Measurements from ENCODE around the gene NAPSA.
"Not testable (repeated sequence)": the region's sequence is repeated elsewhere in the genome, so short reads cannot be mapped to it uniquely, and the experiment has no call there.

NAPSA gene

DNA sequence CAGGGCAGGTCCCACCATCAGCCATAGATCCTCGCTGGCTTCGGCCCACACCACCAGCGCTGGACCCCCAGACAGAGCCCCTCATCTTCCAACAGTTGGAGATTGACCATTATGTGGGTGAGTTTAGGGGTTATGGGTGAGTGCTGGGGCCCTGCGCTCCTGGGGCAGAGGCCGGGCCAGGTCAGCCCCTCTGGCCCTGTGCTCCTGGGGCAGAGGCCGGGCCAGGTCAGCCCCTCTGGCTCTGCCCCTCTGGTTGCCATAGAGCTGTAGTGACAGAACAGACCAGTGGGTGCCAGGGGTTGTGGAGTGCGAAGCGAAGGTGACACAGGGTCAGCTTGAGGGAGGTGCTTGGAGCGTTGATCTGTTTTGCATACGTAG lies 33.9 kb upstream of the NAPSA start:
- Histone ChIP-seq H3K27ac (ENCODE audit: low read depth, low read length, severe bottlenecking) (no peak overlapping the region), H3K4me3 (ENCODE audit: extremely low read depth, insufficient read depth, low read length, poor library complexity, severe bottlenecking) (no peak overlapping the region), H3K9me3 (ENCODE audit: control insufficient read depth, low read length) (no peaks in the 10 kb centered on the region), H3K4me1 (ENCODE audit: control insufficient read depth, insufficient read depth, low read length, poor library complexity, severe bottlenecking) (no peaks in the 10 kb centered on the region), H3K36me3 (ENCODE audit: control insufficient read depth, insufficient read depth, low read length) (peaks cover 50% of the 10 kb centered on the region)
- WGBS, 2 experiments (ENCODE audit: insufficient coverage in 2 of 2): 95% methylated on average over 3 to 5 of the region's 10 CpGs

GRCh38 chr19:50398675-50399367 lies 33.4 kb upstream of the NAPSA start:
- WGBS, 2 experiments (ENCODE audit: insufficient coverage in 2 of 2): 97% methylated on average over 11 to 12 of the region's 13 CpGs
- peaks cover 52% of the 10 kb centered on the region for H3K36me3 ChIP-seq (ENCODE audit: control insufficient read depth, insufficient read depth, low read length)
- no peaks in the 10 kb centered on the region for H3K4me1 ChIP-seq (ENCODE audit: control insufficient read depth, insufficient read depth, low read length, poor library complexity, severe bottlenecking)
- no peak overlapping the region for H3K4me3 ChIP-seq (ENCODE audit: extremely low read depth, insufficient read depth, low read length, poor library complexity, severe bottlenecking)
- no peaks in the 10 kb centered on the region for H3K9me3 ChIP-seq (ENCODE audit: control insufficient read depth, low read length)
- H3K27ac ChIP-seq (ENCODE audit: low read depth, low read length, severe bottlenecking): no peak overlapping the region

GRCh38 chr19:50394017-50394416 lies 28.6 kb upstream of the NAPSA start:
- H3K4me3 ChIP-seq (ENCODE audit: extremely low read depth, insufficient read depth, low read length, poor library complexity, severe bottlenecking): no peak overlapping the region
- peaks cover 54% of the 10 kb centered on the region for H3K36me3 ChIP-seq (ENCODE audit: control insufficient read depth, insufficient read depth, low read length)
- no peaks in the 10 kb centered on the region for H3K4me1 ChIP-seq (ENCODE audit: control insufficient read depth, insufficient read depth, low read length, poor library complexity, severe bottlenecking)
- H3K27ac ChIP-seq (ENCODE audit: low read depth, low read length, severe bottlenecking): no peak overlapping the region
- WGBS, 2 experiments (ENCODE audit: insufficient coverage in 2 of 2): 93 to 95% methylated on average over 3 to 5 of the region's 9 CpGs
- H3K9me3 ChIP-seq (ENCODE audit: control insufficient read depth, low read length): peaks cover 4% of the 10 kb centered on the region

- Histone ChIP-seq H3K4me1 (ENCODE audit: control insufficient read depth, insufficient read depth, low read length, poor library complexity, severe bottlenecking) (no peaks in the 10 kb centered on the region), H3K36me3 (ENCODE audit: control insufficient read depth, insufficient read depth, low read length) (peaks cover 55% of the 10 kb centered on the region), H3K9me3 (ENCODE audit: control insufficient read depth, low read length) (peaks cover 6% of the 10 kb centered on the region), H3K4me3 (ENCODE audit: extremely low read depth, insufficient read depth, low read length, poor library complexity, severe bottlenecking) (no peak overlapping the region), H3K27ac (ENCODE audit: low read depth, low read length, severe bottlenecking) (no peak overlapping the region)
- WGBS, 2 experiments (ENCODE audit: insufficient coverage in 2 of 2): 96 to 100% methylated on average over 2 to 3 of the region's 4 CpGs
Observed at GRCh38 chr19:50393589-50393988, 28.1 kb upstream of the NAPSA start.

DNA sequence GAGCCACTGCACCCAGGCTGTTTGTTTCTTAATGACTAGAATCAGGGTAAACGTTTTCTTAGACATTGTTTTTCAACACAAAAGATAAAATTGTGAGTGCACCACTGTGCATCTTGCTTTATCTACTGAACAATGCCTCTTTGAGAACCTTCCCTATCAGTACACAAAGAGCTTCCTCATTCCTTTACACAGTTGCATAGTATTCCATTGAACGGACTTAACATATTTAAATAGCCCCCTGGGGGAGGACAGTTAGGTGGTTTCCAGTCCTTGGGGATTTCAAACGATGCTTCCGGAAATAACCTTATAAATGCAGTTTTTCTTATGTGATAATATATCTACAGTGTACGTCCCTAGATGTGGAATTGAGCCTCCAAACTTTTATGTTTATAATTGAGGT lies 27.3 kb upstream of the NAPSA start:
- 100% methylated on average over 1 of the region's 5 CpGs for WGBS, 2 experiments (ENCODE audit: insufficient coverage in 2 of 2)
- Histone ChIP-seq H3K9me3 (ENCODE audit: control insufficient read depth, low read length) (peaks cover 6% of the 10 kb centered on the region), H3K4me1 (ENCODE audit: control insufficient read depth, insufficient read depth, low read length, poor library complexity, severe bottlenecking) (no peaks in the 10 kb centered on the region), H3K27ac (ENCODE audit: low read depth, low read length, severe bottlenecking) (no peak overlapping the region), H3K36me3 (ENCODE audit: control insufficient read depth, insufficient read depth, low read length) (peaks cover 62% of the 10 kb centered on the region), H3K4me3 (ENCODE audit: extremely low read depth, insufficient read depth, low read length, poor library complexity, severe bottlenecking) (no peak overlapping the region)

GRCh38 chr19:50390952-50391351 lies 25.5 kb upstream of the NAPSA start:
- H3K27ac ChIP-seq (ENCODE audit: low read depth, low read length, severe bottlenecking); H3K4me1 ChIP-seq (ENCODE audit: control insufficient read depth, insufficient read depth, low read length, poor library complexity, severe bottlenecking); H3K9me3 ChIP-seq (ENCODE audit: control insufficient read depth, low read length); H3K4me3 ChIP-seq (ENCODE audit: extremely low read depth, insufficient read depth, low read length, poor library complexity, severe bottlenecking): not testable (repeated sequence)
- peaks cover 73% of the 10 kb centered on the region for H3K36me3 ChIP-seq (ENCODE audit: control insufficient read depth, insufficient read depth, low read length)
- WGBS, 2 experiments (ENCODE audit: insufficient coverage in 2 of 2): 97 to 100% methylated on average over 12 to 16 of the region's 23 CpGs

- H3K4me1 ChIP-seq (ENCODE audit: control insufficient read depth, insufficient read depth, low read length, poor library complexity, severe bottlenecking); H3K9me3 ChIP-seq (ENCODE audit: control insufficient read depth, low read length); H3K27ac ChIP-seq (ENCODE audit: low read depth, low read length, severe bottlenecking); H3K4me3 ChIP-seq (ENCODE audit: extremely low read depth, insufficient read depth, low read length, poor library complexity, severe bottlenecking): not testable (repeated sequence)
- peaks cover 66% of the 10 kb centered on the region for H3K36me3 ChIP-seq (ENCODE audit: control insufficient read depth, insufficient read depth, low read length)
- 94 to 95% methylated on average over 3 of the region's 3 CpGs for WGBS, 2 experiments (ENCODE audit: insufficient coverage in 2 of 2)
Observed at GRCh38 chr19:50390295-50390694, 24.9 kb upstream of the NAPSA start.

GRCh38 chr19:50387868-50388245 lies 22.4 kb upstream of the NAPSA start:
- H3K4me3 ChIP-seq (ENCODE audit: extremely low read depth, insufficient read depth, low read length, poor library complexity, severe bottlenecking): no peak overlapping the region
- peaks cover 47% of the 10 kb centered on the region for H3K36me3 ChIP-seq (ENCODE audit: control insufficient read depth, insufficient read depth, low read length)
- peaks cover 6% of the 10 kb centered on the region for H3K9me3 ChIP-seq (ENCODE audit: control insufficient read depth, low read length)
- 90 to 97% methylated on average over 8 of the region's 8 CpGs for WGBS, 2 experiments (ENCODE audit: insufficient coverage in 2 of 2)
- H3K27ac ChIP-seq (ENCODE audit: low read depth, low read length, severe bottlenecking): no peak overlapping the region
- no peaks in the 10 kb centered on the region for H3K4me1 ChIP-seq (ENCODE audit: control insufficient read depth, insufficient read depth, low read length, poor library complexity, severe bottlenecking)

DNA sequence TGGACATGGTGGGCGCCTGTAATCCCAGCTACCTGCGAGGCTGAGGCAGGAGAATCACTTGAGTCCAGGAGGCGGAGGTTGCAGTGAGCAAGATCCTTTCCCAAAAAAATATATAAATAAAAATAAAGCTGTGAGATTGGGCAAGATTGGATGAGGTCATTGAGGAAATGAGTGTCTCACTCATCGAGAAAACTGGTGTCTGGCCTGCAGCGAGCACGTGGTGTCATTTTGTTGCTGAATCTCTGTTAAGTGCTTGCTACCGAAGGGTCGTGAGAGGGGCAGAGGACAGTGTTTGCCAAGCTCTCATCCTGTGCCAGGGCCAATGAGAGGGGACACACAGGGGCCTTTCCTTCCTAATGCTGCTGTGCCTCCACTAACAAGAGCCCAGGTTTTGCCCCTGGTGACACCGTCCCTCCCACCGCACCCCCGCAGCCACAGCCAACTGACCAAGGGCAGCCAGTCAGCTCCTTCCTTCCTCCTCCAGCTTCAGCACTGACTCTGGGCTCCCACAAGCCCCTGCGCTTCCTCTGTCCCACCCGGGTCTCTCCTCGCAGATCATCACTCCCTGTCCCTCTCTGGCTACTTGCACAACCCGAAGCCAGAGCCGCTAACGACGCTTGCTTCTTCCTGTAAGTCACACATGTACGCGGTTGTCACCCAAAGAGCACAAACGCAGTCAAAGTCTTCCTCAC lies 21.9 kb upstream of the NAPSA start:
- H3K4me1 ChIP-seq (ENCODE audit: control insufficient read depth, insufficient read depth, low read length, poor library complexity, severe bottlenecking): no peaks in the 10 kb centered on the region
- H3K9me3 ChIP-seq (ENCODE audit: control insufficient read depth, low read length): peaks cover 6% of the 10 kb centered on the region
- no peak overlapping the region for H3K4me3 ChIP-seq (ENCODE audit: extremely low read depth, insufficient read depth, low read length, poor library complexity, severe bottlenecking)
- no peak overlapping the region for H3K27ac ChIP-seq (ENCODE audit: low read depth, low read length, severe bottlenecking)
- 92 to 94% methylated on average over 18 of the region's 21 CpGs for WGBS, 2 experiments (ENCODE audit: insufficient coverage in 2 of 2)
- H3K36me3 ChIP-seq (ENCODE audit: control insufficient read depth, insufficient read depth, low read length): peaks cover 48% of the 10 kb centered on the region

DNA sequence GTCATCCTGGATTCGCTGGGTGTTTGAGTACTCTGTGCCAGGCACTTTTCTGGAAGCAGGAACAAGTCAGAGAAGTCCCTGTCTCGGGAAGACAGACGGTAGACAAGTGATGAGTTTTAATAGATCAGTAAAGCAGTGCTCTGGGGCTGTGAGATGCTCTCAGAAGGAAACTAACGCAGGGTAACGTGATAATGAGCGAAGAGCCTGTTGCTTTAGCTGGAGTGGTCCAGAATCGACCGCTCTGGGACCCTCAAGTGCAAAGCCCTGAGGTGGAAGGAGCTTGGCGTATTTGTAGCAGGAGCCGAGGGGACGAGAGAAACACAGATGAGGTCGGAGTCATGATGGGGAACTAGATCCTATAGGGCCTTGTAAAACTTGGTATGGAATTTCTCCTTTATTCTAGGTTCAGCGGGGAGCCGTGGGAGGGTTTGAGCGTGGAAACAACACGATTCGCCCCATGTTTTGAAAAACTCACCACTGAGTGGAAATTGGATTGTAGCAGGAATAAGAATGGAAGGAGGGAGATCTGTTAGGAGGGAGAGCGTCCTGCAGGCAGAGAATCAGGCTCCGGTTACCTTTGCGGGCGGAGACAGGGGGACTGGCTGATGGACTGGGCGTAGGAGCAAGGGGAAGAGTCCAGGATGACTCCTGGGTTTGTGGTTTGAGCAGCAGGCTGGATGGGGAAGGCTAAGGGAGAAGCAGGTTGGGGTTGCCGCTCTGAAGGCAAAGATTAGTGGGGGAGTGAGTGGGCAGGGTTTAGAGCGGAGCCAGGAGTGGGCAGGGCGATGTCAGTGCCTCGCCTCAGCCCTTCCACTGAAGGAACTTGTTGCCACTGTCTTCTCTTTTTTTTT lies 19.5 kb upstream of the NAPSA start:
- peak overlapping the region; percentile 86 for H3K27ac ChIP-seq (ENCODE audit: low read depth, low read length, severe bottlenecking)
- peaks cover 55% of the 10 kb centered on the region for H3K36me3 ChIP-seq (ENCODE audit: control insufficient read depth, insufficient read depth, low read length)

More for the DNA sequence above, 19.5 kb upstream of the NAPSA start:
- Histone ChIP-seq H3K9me3 (ENCODE audit: control insufficient read depth, low read length) (peaks cover 6% of the 10 kb centered on the region), H3K4me3 (ENCODE audit: extremely low read depth, insufficient read depth, low read length, poor library complexity, severe bottlenecking) (peak overlapping the region; percentile 72), H3K4me1 (ENCODE audit: control insufficient read depth, insufficient read depth, low read length, poor library complexity, severe bottlenecking) (no peaks in the 10 kb centered on the region)
- 17 to 25% methylated on average over 22 to 25 of the region's 26 CpGs for WGBS, 2 experiments (ENCODE audit: insufficient coverage in 2 of 2)

All from mesodermal cell (in vitro differentiated cells).